Middle frontal gyrus (tissue), 1 donor: ENCODE data around the gene ZNF470.

Experiments used
- DNase-seq: peaks from one replicate; pipeline ENCODE4 v3.0.0-alpha.2; 2015; ENCODE audit warnings: low spot score; ENCODE audit errors: extremely low spot score

The ZNF470 gene

GRCh38 chr19:56567274-56568120 lies at the start of gene ZNF470:
ZNF470 (plus strand) TSS chr19:56567468; CDS start chr19:56570312, 2,844 bp downstream.
- peak; percentile 88 for DNase-seq

- no peak for DNase-seq
These were observed 41.9 kb upstream of the ZNF470 start for GRCh38 chr19:56525214-56525860.

- no peak for DNase-seq
These were observed 29.8 kb upstream of the ZNF470 start for GRCh38 chr19:56537442-56537841.

- DNase-seq = peak; percentile 64
These were observed 29.0 kb upstream of the ZNF470 start for GRCh38 chr19:56538254-56538760.

- no peak for DNase-seq
These were observed 28.5 kb upstream of the ZNF470 start, which contains the start of gene ZFP28 for GRCh38 chr19:56538761-56539263. ZFP28 (plus strand) TSS chr19:56538948; CDS start chr19:56539019, 71 bp downstream.

GRCh38 chr19:56543776-56544175 lies 23.5 kb upstream of the ZNF470 start:
- DNase-seq = no peak

GRCh38 chr19:56547535-56547934 lies 19.7 kb upstream of the ZNF470 start:
- no peak for DNase-seq

GRCh38 chr19:56554272-56554869 lies 12.9 kb upstream of the ZNF470 start:
- no peak for DNase-seq

GRCh38 chr19:56562766-56563165 lies 4.5 kb upstream of the ZNF470 start:
- DNase-seq = no peak

- DNase-seq = peak; percentile 7
These were observed 379 bp upstream of the ZNF470 start for GRCh38 chr19:56566904-56567273.

GRCh38 chr19:56572589-56572988 lies 5.3 kb downstream of the ZNF470 start:
- DNase-seq = no peak

- no peak for DNase-seq
These were observed 6.6 kb downstream of the ZNF470 start for GRCh38 chr19:56573914-56574313.

GRCh38 chr19:56577719-56578602 lies 10.7 kb downstream of the ZNF470 start:
- no peak for DNase-seq

GRCh38 chr19:56594446-56594782 lies 27.1 kb downstream of the ZNF470 start:
- DNase-seq = no peak

- DNase-seq = peak; percentile 77
These were observed 27.7 kb downstream of the ZNF470 start, which contains the start of gene ZNF71 for GRCh38 chr19:56594783-56595547. ZNF71 (plus strand) TSS chr19:56595302; CDS start chr19:56601559, 6,257 bp downstream.

- no peak for DNase-seq
These were observed 28.3 kb downstream of the ZNF470 start for GRCh38 chr19:56595548-56595899.

GRCh38 chr19:56596676-56597075 lies 29.4 kb downstream of the ZNF470 start:
- no peak for DNase-seq

GRCh38 chr19:56597696-56598095 lies 30.4 kb downstream of the ZNF470 start:
- no peak for DNase-seq

- DNase-seq = no peak
These were observed 34.1 kb downstream of the ZNF470 start for GRCh38 chr19:56601375-56601774.

GRCh38 chr19:56603829-56604228 lies 36.6 kb downstream of the ZNF470 start:
- no peak for DNase-seq
